Peyer's patch (tissue), 4 donors: ENCODE data around the gene ARRB2.
"Not testable (repeated sequence)": the region's sequence is repeated elsewhere in the genome, so short reads cannot be mapped to it uniquely, and the experiment has no call there.

Experiments
- CTCF ChIP-seq, 6 experiments: fragments of 450-650 bp in 4 of 6; fragments of 200-600 bp in 2 of 6; sonication (generic) in 1 of 6; IDR thresholded peaks; one replicate each; pipeline ENCODE4 v1.5.1; 2017 to 2019; ENCODE audit warnings: antibody characterized with exemption in 6 of 6, mild to moderate bottlenecking in 3 of 6, moderate library complexity in 1 of 6
- POLR2A ChIP-seq, 2 donors: fragments of 450-650 bp; IDR thresholded peaks; one replicate each; pipeline ENCODE4 v1.5.1; 2017; ENCODE audit warnings: antibody characterized with exemption in 2 of 2, mild to moderate bottlenecking in 2 of 2, moderate library complexity in 2 of 2

GRCh38 chr17:4683739-4684138 lies 26.7 kb upstream of the ARRB2 start:
- not testable (repeated sequence) for TF ChIP-seq CTCF, POLR2A (IDR thresholded peaks at IDR 0.05)
